Neural progenitor cell (in vitro differentiated cells): Measurements from ENCODE around the gene THRB. TPM values are rescaled to one million over a fixed set of nuclear protein-coding genes. Genes with fewer than 3 reads are reported as not detected.

Source experiments
- DNase-seq: peaks from one replicate; pipeline ENCODE4 v3.0.0-alpha.2; 2016; ENCODE audit warnings: low spot score
- H2AFZ ChIP-seq: fragments of 200-600 bp; sonication (generic); replicated peaks from 2 replicates; pipeline ENCODE4 v1.6.1; 2016; ENCODE audit warnings: antibody characterized with exemption
- H3F3A ChIP-seq: fragments of 200-600 bp; sonication (generic); 2 replicates; pipeline ENCODE4 v1.6.1; 2016; ENCODE audit warnings: antibody characterized with exemption, low read depth
- H3K27ac ChIP-seq: fragments of 200-600 bp; sonication (generic); 2 replicates; pipeline ENCODE4 v1.5.1; 2016; ENCODE audit warnings: mild to moderate bottlenecking
- H3K27me3 ChIP-seq: fragments of 200-600 bp; sonication (generic); 2 replicates; pipeline ENCODE4 v1.6.1; 2016; ENCODE audit warnings: mild to moderate bottlenecking, moderate library complexity
- H3K36me3 ChIP-seq: fragments of 200-600 bp; sonication (generic); 2 replicates; pipeline ENCODE4 v1.5.1; 2016
- H3K4me1 ChIP-seq: fragments of 200-600 bp; sonication (generic); 2 replicates; pipeline ENCODE4 v1.6.1; 2016; ENCODE audit warnings: mixed run types
- H3K4me2 ChIP-seq: fragments of 200-600 bp; sonication (generic); 2 replicates; pipeline ENCODE4 v1.6.1; 2016
- H3K4me3 ChIP-seq: fragments of 200-600 bp; sonication (generic); 2 replicates; pipeline ENCODE4 v1.5.1; 2016
- H3K79me2 ChIP-seq: fragments of 200-600 bp; sonication (generic); 2 replicates; pipeline ENCODE4 v1.6.1; 2016; ENCODE audit warnings: low read depth
- H3K9ac ChIP-seq: fragments of 200-600 bp; sonication (generic); 2 replicates; pipeline ENCODE4 v1.6.1; 2016
- H3K9me3 ChIP-seq: fragments of 200-600 bp; sonication (generic); 2 replicates; pipeline ENCODE4 v1.5.1; 2016; ENCODE audit warnings: low read depth
- H4K20me1 ChIP-seq: fragments of 200-600 bp; sonication (generic); 2 replicates; pipeline ENCODE4 v1.6.1; 2016; ENCODE audit warnings: low read depth
- H3K27ac Mint-ChIP-seq: 3 replicates; pipeline ENCODE4 v1.8.0; 2021; ENCODE audit warnings: mixed read lengths
- H3K27me3 Mint-ChIP-seq: 2 replicates; pipeline ENCODE4 v1.8.0; 2022; ENCODE audit warnings: low read depth, mild to moderate bottlenecking, inconsistent platforms, moderate library complexity, mixed read lengths; ENCODE audit not compliant: insufficient read depth
- H3K36me3 Mint-ChIP-seq: 3 replicates; pipeline ENCODE4 v1.8.0; 2021; ENCODE audit warnings: mixed read lengths
- H3K4me1 Mint-ChIP-seq: 3 replicates; pipeline ENCODE4 v1.8.0; 2021; ENCODE audit warnings: mixed read lengths
- H3K4me3 Mint-ChIP-seq: 3 replicates; pipeline ENCODE4 v1.8.0; 2021; ENCODE audit warnings: mild to moderate bottlenecking, moderate library complexity, mixed read lengths
- H3K9me3 Mint-ChIP-seq: 3 replicates; pipeline ENCODE4 v1.8.0; 2020; ENCODE audit warnings: mixed read lengths
- EZH2 ChIP-seq: fragments of 200-600 bp; sonication (generic); IDR thresholded peaks from 2 replicates; pipeline ENCODE4 v1.6.1; 2017; ENCODE audit warnings: antibody characterized with exemption, mild to moderate bottlenecking, moderate library complexity
- EZH2phosphoT487 ChIP-seq: fragments of 200-600 bp; sonication (generic); IDR thresholded peaks from 2 replicates; pipeline ENCODE4 v1.6.1; 2017; ENCODE audit warnings: antibody characterized with exemption
- total RNA-seq: library from RNA; depleted of rRNA; stranded (reverse); fragments of >200 nt; gene quantifications from 2 replicates; pipeline ENCODE4 v1.2.3, GENCODE V29; 2015; ENCODE audit warnings: low replicate concordance
- TF ChIP-seq, protein P1 (sequence below): fragments of 200-600 bp; sonication (generic); IDR thresholded peaks from 2 replicates; pipeline ENCODE4 v1.5.1; 2017; ENCODE audit warnings: antibody characterized with exemption, mild to moderate bottlenecking

Gene THRB
- total RNA-seq, 1 donor from 2014 or later = 1.2 TPM

DNA sequence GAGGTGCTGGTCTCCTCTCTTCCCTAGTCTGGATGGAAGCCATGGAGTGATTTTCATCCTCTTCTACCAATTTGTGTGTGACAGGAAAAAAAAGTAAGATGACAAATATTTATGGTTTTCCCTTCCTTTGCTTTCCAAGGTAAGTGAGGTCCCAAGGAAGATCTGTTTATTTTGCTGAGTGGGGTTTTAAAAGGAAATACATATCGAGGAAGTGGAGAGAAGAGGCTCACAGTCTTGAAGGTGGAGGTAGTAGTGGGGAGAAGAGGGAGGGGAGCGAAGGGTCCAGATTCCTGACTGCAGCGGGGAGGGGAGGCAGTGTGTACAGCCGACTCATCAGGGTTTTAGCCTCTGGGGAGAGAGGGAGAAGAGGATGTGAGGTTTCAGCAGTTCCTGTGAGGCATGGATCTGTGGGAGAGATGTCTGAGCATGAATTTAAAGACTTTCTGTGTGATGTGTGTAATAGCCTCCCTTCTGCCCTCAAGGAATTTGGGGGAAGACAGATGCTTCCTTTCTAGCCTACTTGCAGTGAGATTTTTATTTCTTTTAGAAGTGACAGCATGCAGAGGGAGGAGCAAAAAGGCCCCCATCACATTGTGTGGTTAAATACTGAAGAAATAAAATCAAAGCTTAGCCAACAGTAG lies 272.4 kb downstream of the THRB start:
- Mint-ChIP-seq H3K27ac (no peak overlapping the region), H3K4me3 (no peak overlapping the region), H3K27me3 (peaks cover 3% of the 10 kb centered on the region), H3K4me1 (peaks cover 13% of the 10 kb centered on the region), H3K9me3 (no peaks in the 10 kb centered on the region), H3K36me3 (no peaks in the 10 kb centered on the region)
- TF ChIP-seq, protein P1, sequence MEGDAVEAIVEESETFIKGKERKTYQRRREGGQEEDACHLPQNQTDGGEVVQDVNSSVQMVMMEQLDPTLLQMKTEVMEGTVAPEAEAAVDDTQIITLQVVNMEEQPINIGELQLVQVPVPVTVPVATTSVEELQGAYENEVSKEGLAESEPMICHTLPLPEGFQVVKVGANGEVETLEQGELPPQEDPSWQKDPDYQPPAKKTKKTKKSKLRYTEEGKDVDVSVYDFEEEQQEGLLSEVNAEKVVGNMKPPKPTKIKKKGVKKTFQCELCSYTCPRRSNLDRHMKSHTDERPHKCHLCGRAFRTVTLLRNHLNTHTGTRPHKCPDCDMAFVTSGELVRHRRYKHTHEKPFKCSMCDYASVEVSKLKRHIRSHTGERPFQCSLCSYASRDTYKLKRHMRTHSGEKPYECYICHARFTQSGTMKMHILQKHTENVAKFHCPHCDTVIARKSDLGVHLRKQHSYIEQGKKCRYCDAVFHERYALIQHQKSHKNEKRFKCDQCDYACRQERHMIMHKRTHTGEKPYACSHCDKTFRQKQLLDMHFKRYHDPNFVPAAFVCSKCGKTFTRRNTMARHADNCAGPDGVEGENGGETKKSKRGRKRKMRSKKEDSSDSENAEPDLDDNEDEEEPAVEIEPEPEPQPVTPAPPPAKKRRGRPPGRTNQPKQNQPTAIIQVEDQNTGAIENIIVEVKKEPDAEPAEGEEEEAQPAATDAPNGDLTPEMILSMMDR = no peak
- TF ChIP-seq EZH2 (no peak), EZH2phosphoT487 (no peak)
- Histone ChIP-seq H3K4me2 (no peak overlapping the region), H3K27me3 (no peaks in the 10 kb centered on the region), H3K9ac (no peak overlapping the region), H3K4me3 (no peak overlapping the region), H3K4me1 (no peaks in the 10 kb centered on the region), H3K9me3 (no peaks in the 10 kb centered on the region), H3K27ac (no peak overlapping the region), H4K20me1 (no peaks in the 10 kb centered on the region), H2AFZ (no peak overlapping the region), H3K79me2 (no peaks in the 10 kb centered on the region), H3K36me3 (no peaks in the 10 kb centered on the region), H3F3A (no peaks in the 10 kb centered on the region)
- DNase-seq = no peak

DNA sequence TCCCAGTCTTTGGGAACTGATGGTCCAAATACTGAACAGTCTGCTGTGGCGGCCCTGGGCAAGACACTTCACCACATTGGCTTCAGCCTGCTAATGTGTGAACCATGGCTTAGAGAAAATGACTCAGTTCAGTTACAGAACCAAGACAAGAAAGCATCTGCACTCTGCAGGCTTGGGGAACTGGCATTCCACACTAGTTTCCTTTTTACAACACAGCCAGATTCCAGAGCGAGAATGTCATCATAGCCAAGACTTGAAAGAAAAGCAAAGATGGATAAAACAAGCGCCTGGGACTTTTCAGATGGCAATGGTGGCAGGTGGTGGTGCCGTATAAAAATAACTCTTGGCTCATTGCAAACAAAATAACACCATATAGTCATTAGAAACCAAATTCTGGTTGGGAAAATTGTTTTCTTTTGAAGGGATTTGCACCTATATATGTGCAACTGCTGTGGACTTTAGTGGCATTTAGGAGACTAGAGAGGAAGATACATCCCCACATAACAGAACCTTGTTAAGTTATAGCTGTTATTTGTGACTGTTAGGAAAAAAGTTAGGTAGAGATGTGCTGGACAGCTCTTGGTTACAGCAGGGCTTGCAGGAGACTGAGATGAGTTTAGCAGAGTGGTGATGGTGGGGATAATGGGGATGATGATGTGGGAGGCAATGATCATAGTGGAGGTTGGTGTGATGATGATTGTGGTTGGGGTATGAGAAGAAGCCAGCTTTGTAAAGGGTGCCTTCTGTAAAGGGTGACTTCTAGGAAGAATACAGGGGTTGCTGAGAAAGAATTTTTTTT lies 273.6 kb downstream of the THRB start:
- Histone ChIP-seq H3K4me1 (no peaks in the 10 kb centered on the region), H3K36me3 (no peaks in the 10 kb centered on the region), H3K79me2 (no peaks in the 10 kb centered on the region), H3K9me3 (no peaks in the 10 kb centered on the region), H3K27me3 (no peaks in the 10 kb centered on the region), H3F3A (no peaks in the 10 kb centered on the region), H3K9ac (no peak overlapping the region), H3K27ac (no peak overlapping the region), H4K20me1 (no peaks in the 10 kb centered on the region), H3K4me2 (no peak overlapping the region), H2AFZ (no peak overlapping the region), H3K4me3 (no peak overlapping the region)
- DNase-seq = peak; percentile 27
- H3K9me3 Mint-ChIP-seq = no peaks in the 10 kb centered on the region
- TF ChIP-seq, protein P1 = no peak
- TF ChIP-seq EZH2phosphoT487 (no peak), EZH2 (no peak)
- H3K27me3 Mint-ChIP-seq = peaks cover 4% of the 10 kb centered on the region
- no peak overlapping the region for H3K27ac Mint-ChIP-seq
- no peak overlapping the region for H3K4me3 Mint-ChIP-seq
- H3K36me3 Mint-ChIP-seq = no peaks in the 10 kb centered on the region
- peaks cover 13% of the 10 kb centered on the region for H3K4me1 Mint-ChIP-seq

DNA sequence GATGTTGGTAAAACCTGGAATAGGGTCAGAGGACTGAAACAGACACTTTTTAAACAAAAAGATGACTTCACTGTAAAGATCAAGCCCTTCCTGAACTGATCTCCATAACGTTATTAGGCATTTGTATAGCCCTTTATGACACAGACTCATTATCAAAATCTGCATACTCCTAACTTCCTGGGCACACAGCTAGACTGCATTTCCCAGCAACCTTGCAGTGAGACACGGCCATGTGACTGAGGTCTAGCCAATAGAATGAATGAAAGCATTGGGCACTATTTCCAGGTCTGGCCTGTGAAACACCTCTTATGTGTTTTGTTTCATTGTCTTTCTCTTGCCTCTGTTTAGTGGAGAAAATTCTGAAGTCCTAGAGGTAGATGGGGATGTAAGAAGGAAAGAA lies 279.1 kb downstream of the THRB start:
- H3K4me3 ChIP-seq = no peak overlapping the region
- H4K20me1 ChIP-seq = no peaks in the 10 kb centered on the region
- H3K27ac ChIP-seq = no peak overlapping the region
- no peaks in the 10 kb centered on the region for H3K36me3 ChIP-seq
- Mint-ChIP-seq H3K27ac (no peak overlapping the region), H3K36me3 (no peaks in the 10 kb centered on the region), H3K27me3 (peaks cover 9% of the 10 kb centered on the region), H3K4me3 (no peak overlapping the region), H3K4me1 (peaks cover 2% of the 10 kb centered on the region), H3K9me3 (no peaks in the 10 kb centered on the region)
- H2AFZ ChIP-seq = no peak overlapping the region
- H3K9ac ChIP-seq = no peak overlapping the region
- no peaks in the 10 kb centered on the region for H3K4me1 ChIP-seq
- no peaks in the 10 kb centered on the region for H3F3A ChIP-seq
- H3K27me3 ChIP-seq = no peaks in the 10 kb centered on the region
- H3K79me2 ChIP-seq = no peaks in the 10 kb centered on the region
- H3K9me3 ChIP-seq = no peaks in the 10 kb centered on the region
- TF ChIP-seq EZH2 (no peak), EZH2phosphoT487 (no peak)
- TF ChIP-seq, protein P1 = no peak
- no peak overlapping the region for H3K4me2 ChIP-seq
- no peak for DNase-seq
